ENCODE data around the gene ZNF527. TPM values are rescaled to one million over a fixed set of nuclear protein-coding genes. Genes with fewer than 3 reads are reported as not detected.

Gene ZNF527
- total and polyA plus RNA-seq, 12 donors = 2.5 to 7.9 (median 6.0) TPM

DNA sequence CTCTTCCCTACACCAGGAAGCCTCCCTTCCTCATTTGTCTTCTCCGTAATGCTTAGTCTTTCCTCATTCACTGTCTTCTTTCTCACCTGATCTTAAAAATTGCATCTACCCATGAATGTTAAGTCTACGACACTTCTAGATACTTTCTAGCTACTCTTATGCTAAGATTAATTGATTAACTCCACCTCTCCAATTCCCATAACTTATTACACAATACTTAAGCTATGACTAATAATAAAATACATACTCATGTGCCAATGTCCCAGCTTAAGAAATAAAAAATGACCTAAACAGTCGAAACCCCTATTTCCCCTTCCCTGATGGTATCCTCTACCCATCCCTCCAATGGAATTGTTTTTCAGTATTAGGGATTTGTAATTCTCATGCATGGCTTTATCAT, 22.8 kb upstream of the ZNF527 start:
- 97 to 99% methylated on average over 3 of the region's 3 CpGs for WGBS, 2 donors
- DNase-seq (no peak), ATAC-seq (no peak)
- TF ChIP-seq, protein P1, sequence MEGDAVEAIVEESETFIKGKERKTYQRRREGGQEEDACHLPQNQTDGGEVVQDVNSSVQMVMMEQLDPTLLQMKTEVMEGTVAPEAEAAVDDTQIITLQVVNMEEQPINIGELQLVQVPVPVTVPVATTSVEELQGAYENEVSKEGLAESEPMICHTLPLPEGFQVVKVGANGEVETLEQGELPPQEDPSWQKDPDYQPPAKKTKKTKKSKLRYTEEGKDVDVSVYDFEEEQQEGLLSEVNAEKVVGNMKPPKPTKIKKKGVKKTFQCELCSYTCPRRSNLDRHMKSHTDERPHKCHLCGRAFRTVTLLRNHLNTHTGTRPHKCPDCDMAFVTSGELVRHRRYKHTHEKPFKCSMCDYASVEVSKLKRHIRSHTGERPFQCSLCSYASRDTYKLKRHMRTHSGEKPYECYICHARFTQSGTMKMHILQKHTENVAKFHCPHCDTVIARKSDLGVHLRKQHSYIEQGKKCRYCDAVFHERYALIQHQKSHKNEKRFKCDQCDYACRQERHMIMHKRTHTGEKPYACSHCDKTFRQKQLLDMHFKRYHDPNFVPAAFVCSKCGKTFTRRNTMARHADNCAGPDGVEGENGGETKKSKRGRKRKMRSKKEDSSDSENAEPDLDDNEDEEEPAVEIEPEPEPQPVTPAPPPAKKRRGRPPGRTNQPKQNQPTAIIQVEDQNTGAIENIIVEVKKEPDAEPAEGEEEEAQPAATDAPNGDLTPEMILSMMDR (IDR thresholded peaks at IDR 0.05) = no peak
- peaks cover 0 to 3% (median 0%) of the 10 kb centered on the region in 11 donors for H3K9me3 ChIP-seq
- no peak overlapping the region for H3K4me3 ChIP-seq
- H3K4me1 ChIP-seq = peaks cover 0 to 21% (median 5%) of the 10 kb centered on the region in 9 donors
- intact Hi-C loops (cut with DNase I) = no loop called here
- H3K27ac ChIP-seq = no peak overlapping the region
- H3K27me3 ChIP-seq = no peaks in the 10 kb centered on the region
- H3K36me3 ChIP-seq = peaks cover 0 to 97% (median 42%) of the 10 kb centered on the region in 9 donors

DNA sequence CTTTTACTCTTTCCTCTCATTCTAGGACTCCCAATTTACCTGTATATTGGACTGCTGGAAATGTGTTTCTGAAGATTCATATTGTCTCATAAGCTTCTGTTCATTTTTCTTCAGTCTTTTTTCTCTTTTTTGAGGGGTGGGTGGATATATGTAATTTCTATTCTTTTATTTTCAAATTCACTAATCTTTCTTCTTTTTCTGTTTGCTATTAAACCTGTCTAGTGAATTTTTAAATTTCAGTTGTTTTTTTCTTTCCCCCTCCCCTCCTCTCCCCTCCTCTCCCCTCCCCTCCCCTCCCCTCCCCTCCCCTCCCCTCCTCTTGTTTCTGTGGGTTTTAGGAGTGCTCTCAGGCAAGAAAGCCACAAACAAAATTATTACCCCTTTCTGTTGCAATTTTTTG, 16.9 kb upstream of the ZNF527 start:
- no peaks in the 10 kb centered on the region for H3K27me3 ChIP-seq
- peaks cover 0 to 30% (median 0%) of the 10 kb centered on the region in 11 donors for H3K9me3 ChIP-seq
- DNase-seq (no peak), ATAC-seq (no peak)
- no peak overlapping the region for H3K27ac ChIP-seq
- H3K4me3 ChIP-seq = no peak overlapping the region
- intact Hi-C loops (cut with DNase I) = no loop called here
- H3K36me3 ChIP-seq = peaks cover 0 to 96% (median 37%) of the 10 kb centered on the region in 9 donors
- H3K4me1 ChIP-seq = no peaks in the 10 kb centered on the region
- TF ChIP-seq, protein P1 (IDR thresholded peaks at IDR 0.05) = no peak

DNA sequence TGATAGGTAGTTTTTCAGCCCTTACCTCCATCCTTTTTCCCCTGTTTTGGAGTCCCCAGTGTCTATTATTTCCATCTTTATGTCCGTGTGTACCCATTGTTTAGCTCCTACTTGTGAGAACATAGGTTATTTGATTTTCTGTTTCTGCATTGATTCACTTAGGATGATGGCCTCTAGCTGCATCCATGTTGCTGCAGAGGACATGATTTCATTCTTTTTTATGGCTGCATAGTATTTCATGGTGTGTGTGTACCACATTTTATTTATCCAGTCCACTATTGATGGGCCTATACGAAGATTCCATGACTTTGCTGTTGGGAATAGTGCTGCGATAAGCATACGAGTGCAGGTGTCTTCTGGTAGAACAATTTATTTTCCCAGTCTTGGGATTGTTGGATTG, 15.0 kb upstream of the ZNF527 start:
- H3K4me1 ChIP-seq = no peaks in the 10 kb centered on the region
- no peak for DNase-seq
- no peak for ATAC-seq
- TF ChIP-seq, protein P1 (IDR thresholded peaks at IDR 0.05) = no peak
- intact Hi-C loops (cut with DNase I) = no loop called here
- H3K36me3 ChIP-seq = peaks cover 0 to 97% (median 41%) of the 10 kb centered on the region in 9 donors
- 98% methylated on average over 4 of the region's 4 CpGs for WGBS, 2 donors
- H3K9me3 ChIP-seq = peaks cover 0 to 45% (median 0%) of the 10 kb centered on the region in 11 donors
- no peaks in the 10 kb centered on the region for H3K27me3 ChIP-seq
- H3K27ac ChIP-seq = no peak overlapping the region
- no peak overlapping the region for H3K4me3 ChIP-seq

DNA sequence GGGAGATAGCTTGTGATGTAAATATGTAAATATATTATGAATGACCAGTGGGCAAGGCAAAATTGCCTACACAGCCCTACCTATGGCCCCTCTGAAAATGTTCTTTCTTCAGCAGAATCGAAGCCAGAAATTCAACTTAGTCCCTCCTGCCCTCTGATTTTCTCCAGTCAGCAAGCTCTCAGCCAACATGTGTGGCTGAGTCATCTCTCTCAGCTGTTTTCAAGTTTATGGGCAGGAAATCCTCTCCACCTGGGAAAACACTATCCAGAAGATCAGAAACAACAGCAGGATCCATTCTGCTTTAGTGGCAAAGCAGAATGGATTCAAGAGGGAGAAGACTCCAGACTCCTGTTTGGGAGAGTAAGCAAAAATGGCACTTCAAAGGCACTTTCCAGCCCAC, 8.9 kb upstream of the ZNF527 start:
- Histone ChIP-seq H3K36me3 (peaks cover 0 to 78% (median 46%) of the 10 kb centered on the region in 9 donors), H3K4me3 (no peak overlapping the region), H3K27me3 (no peaks in the 10 kb centered on the region), H3K4me1 (peaks cover 0 to 15% (median 0%) of the 10 kb centered on the region in 9 donors), H3K9me3 (peaks cover 0 to 88% (median 8%) of the 10 kb centered on the region in 11 donors), H3K27ac (peak overlapping the region in 5 of 10 donors; percentile 18 to 67 (median 43))
- intact Hi-C loops (cut with DNase I) = no loop called here
- TF ChIP-seq, protein P1 (IDR thresholded peaks at IDR 0.05) = no peak
- ATAC-seq = peak in 5 of 8 donors; percentile 50 to 78 (median 52)
- WGBS, 2 donors = 59 to 85% methylated on average over 1 of the region's 1 CpG
- DNase-seq = no peak

Data from heart right ventricle (tissue), 16 donors.